ENCODE data around the gene HRH2.
"Not testable (repeated sequence)": the region's sequence is repeated elsewhere in the genome, so short reads cannot be mapped to it uniquely, and the experiment has no call there.

HRH2 gene

DNA sequence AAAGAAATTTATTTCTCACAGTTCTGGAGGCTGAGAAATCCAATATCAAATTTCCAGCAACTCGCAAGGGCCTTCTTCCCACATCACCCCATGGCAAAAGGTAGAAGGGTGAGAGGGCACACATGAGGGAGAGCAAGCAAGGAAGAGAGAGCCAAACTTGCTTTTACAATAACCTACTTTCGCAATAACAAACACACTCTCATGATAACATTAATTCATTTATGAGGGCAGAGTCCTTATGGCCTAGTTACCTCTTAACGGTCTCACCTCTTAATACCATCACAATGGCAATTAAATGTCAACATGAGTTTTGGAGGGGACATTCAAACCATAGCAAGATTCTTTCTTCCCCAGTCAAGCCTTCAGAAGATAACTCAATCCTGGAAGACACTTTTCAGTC is 11.6 kb upstream of the HRH2 start:
- DNase-seq (ENCODE audit: extremely low read depth, insufficient read length): no peak
- Histone ChIP-seq H3K36me3 (ENCODE audit: control insufficient read depth, insufficient read depth, low read length) (no peaks in the 10 kb centered on the region), H3K27me3 (replicated peaks; ENCODE audit: control insufficient read depth, insufficient read depth, low read length) (no peaks in the 10 kb centered on the region; the same call in 1 of the 2 replicates), H3K4me3 (replicated peaks; ENCODE audit: low read depth, low read length) (no peak overlapping the region)
- TF ChIP-seq, protein P1, sequence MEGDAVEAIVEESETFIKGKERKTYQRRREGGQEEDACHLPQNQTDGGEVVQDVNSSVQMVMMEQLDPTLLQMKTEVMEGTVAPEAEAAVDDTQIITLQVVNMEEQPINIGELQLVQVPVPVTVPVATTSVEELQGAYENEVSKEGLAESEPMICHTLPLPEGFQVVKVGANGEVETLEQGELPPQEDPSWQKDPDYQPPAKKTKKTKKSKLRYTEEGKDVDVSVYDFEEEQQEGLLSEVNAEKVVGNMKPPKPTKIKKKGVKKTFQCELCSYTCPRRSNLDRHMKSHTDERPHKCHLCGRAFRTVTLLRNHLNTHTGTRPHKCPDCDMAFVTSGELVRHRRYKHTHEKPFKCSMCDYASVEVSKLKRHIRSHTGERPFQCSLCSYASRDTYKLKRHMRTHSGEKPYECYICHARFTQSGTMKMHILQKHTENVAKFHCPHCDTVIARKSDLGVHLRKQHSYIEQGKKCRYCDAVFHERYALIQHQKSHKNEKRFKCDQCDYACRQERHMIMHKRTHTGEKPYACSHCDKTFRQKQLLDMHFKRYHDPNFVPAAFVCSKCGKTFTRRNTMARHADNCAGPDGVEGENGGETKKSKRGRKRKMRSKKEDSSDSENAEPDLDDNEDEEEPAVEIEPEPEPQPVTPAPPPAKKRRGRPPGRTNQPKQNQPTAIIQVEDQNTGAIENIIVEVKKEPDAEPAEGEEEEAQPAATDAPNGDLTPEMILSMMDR (IDR thresholded peaks at IDR 0.05; ENCODE audit: insufficient read depth, low read length, poor library complexity, severe bottlenecking): no peak

- TF ChIP-seq, protein P1 (IDR thresholded peaks at IDR 0.05; ENCODE audit: insufficient read depth, low read length, poor library complexity, severe bottlenecking): no peak
- Histone ChIP-seq H3K36me3 (ENCODE audit: control insufficient read depth, insufficient read depth, low read length) (no peaks in the 10 kb centered on the region), H3K4me3 (replicated peaks; ENCODE audit: low read depth, low read length) (no peak overlapping the region)
Observed at GRCh38 chr5:175649967-175650366, 7.9 kb upstream of the HRH2 start.

DNA sequence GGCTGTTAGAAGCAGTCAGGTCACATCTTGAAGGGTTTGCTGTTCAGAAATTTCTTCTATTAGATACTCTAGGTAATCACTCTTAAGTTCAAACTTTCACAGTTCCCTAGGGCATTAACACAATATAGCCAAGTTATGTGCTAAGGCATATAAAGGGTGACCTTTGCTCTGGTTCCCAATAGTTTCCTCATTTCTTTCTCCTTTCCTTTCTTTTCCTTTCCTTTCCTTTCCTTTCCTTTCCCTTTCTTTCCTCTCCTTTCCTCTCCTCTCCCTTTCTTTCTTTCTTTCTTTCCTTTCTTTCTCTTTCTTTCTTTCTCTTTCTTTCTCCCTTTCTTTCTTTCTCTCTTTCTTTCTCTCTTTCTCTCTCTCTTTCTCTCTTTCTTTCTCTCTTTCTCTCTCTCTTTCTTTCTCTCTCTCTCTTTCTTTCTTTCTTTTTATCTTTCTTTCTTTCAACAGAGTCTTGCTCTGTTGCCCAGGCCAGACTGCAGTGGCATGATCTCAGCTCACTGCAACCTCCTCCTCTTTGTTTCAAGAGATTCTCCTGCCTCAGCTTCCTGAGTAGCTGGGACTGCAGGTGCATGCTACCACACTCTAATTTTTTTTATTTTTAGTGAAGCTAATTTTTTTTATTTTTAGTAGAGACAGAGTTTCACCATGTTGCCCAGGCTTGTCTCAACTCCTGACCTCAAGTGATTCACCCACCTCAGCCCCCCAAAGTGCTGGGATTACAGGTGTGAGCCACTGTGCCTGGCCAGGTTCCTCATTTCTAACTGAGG is 7.3 kb upstream of the HRH2 start:
- H3K27me3 ChIP-seq (replicated peaks; ENCODE audit: control insufficient read depth, insufficient read depth, low read length); DNase-seq (ENCODE audit: extremely low read depth, insufficient read length); H3K36me3 ChIP-seq (ENCODE audit: control insufficient read depth, insufficient read depth, low read length); H3K4me3 ChIP-seq (replicated peaks; ENCODE audit: low read depth, low read length): not testable (repeated sequence)

More at GRCh38 chr5:175649967-175650366, 7.9 kb upstream of the HRH2 start:
- DNase-seq (ENCODE audit: extremely low read depth, insufficient read length): no peak
- H3K27me3 ChIP-seq (replicated peaks; ENCODE audit: control insufficient read depth, insufficient read depth, low read length): no peaks in the 10 kb centered on the region; the same call in 1 of the 2 replicates

GRCh38 chr5:175652741-175653663 is 4.9 kb upstream of the HRH2 start:
- DNase-seq (ENCODE audit: extremely low read depth, insufficient read length): no peak
- Histone ChIP-seq H3K27me3 (replicated peaks; ENCODE audit: control insufficient read depth, insufficient read depth, low read length) (peaks cover 2% of the 10 kb centered on the region), H3K36me3 (ENCODE audit: control insufficient read depth, insufficient read depth, low read length) (no peaks in the 10 kb centered on the region), H3K4me3 (replicated peaks; ENCODE audit: low read depth, low read length) (no peak overlapping the region)
- TF ChIP-seq, protein P1 (IDR thresholded peaks at IDR 0.05; ENCODE audit: insufficient read depth, low read length, poor library complexity, severe bottlenecking): no peak

DNA sequence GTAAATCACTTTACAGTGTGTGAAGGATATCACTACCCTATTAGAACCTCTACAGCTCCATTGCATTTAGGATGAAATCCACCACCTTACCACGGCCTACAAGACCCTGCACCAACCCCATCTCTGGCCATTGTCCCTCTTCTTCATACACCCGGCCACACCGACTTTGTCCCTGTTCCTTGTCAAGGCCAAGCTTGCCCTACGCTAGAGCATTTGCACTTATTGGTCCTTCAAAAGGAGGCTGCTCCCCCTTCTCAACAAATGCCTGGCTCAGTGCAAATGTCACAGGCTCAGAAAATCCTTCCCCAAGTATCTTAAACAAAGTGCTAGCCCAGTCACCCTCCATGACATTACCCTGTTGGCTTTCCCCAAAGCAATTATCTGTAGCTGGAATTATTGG is 4.1 kb upstream of the HRH2 start:
- no peak overlapping the region for H3K4me3 ChIP-seq (replicated peaks; ENCODE audit: low read depth, low read length)
- H3K27me3 ChIP-seq (replicated peaks; ENCODE audit: control insufficient read depth, insufficient read depth, low read length): peaks cover 2% of the 10 kb centered on the region
- TF ChIP-seq, protein P1 (IDR thresholded peaks at IDR 0.05; ENCODE audit: insufficient read depth, low read length, poor library complexity, severe bottlenecking): no peak
- no peak for DNase-seq (ENCODE audit: extremely low read depth, insufficient read length)
- no peaks in the 10 kb centered on the region for H3K36me3 ChIP-seq (ENCODE audit: control insufficient read depth, insufficient read depth, low read length)

- Histone ChIP-seq H3K36me3 (ENCODE audit: control insufficient read depth, insufficient read depth, low read length) (no peaks in the 10 kb centered on the region), H3K27me3 (replicated peaks; ENCODE audit: control insufficient read depth, insufficient read depth, low read length) (peaks cover 2% of the 10 kb centered on the region), H3K4me3 (replicated peaks; ENCODE audit: low read depth, low read length) (no peak overlapping the region)
- no peak for DNase-seq (ENCODE audit: extremely low read depth, insufficient read length)
- TF ChIP-seq, protein P1 (IDR thresholded peaks at IDR 0.05; ENCODE audit: insufficient read depth, low read length, poor library complexity, severe bottlenecking): no peak
Observed at GRCh38 chr5:175654339-175654738, 3.5 kb upstream of the HRH2 start.

Measured in GM06990 (cell line).